Measurements from ENCODE around the gene SNHG17.
"Not testable (repeated sequence)": the region's sequence is repeated elsewhere in the genome, so short reads cannot be mapped to it uniquely, and the experiment has no call there.

SNHG17 gene

GRCh38 chr20:38434770-38435554 lies at the start of gene SNHG17:
TSS of gene SNHG17 (minus strand) at chr20:38435328.
- Mint-ChIP-seq H3K27me3 (no peaks in the 10 kb centered on the region), H3K4me3 (peak within 1 kb of the TSS; percentile 95), H3K9me3 (ENCODE audit: low read depth) (no peaks in the 10 kb centered on the region), H3K36me3 (peaks cover 21% of the 10 kb centered on the region), H3K27ac (peak within 1 kb of the TSS; percentile 98), H3K4me1 (ENCODE audit: low read depth) (peaks cover 27% of the 10 kb centered on the region)

DNA sequence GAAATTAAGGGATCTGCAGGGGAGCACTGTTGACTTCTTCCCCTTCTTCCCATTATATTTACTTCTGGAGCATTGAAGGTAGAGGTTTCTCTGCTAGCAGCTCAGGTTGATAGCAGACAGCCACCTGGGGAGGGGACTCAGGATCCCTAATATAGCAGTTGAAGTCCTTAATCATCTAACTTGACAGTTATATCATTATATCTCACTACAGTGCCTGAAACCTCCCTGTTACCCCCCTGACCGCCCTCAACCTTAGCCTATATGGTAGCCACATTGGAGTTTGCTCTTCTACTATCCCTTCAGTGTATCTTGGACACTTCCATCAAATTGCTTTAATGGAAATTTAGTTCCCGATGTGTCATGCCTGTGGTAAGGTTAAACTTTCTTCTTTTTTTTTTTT lies 44.5 kb upstream of the SNHG17 start:
- H3K27ac Mint-ChIP-seq, result no peak overlapping the region
- no peaks in the 10 kb centered on the region for H3K27me3 Mint-ChIP-seq
- H3K9me3 Mint-ChIP-seq (ENCODE audit: low read depth), result no peaks in the 10 kb centered on the region
- peaks cover 8% of the 10 kb centered on the region for H3K36me3 Mint-ChIP-seq
- H3K4me3 Mint-ChIP-seq, result no peak overlapping the region
- peaks cover 53% of the 10 kb centered on the region for H3K4me1 Mint-ChIP-seq (ENCODE audit: low read depth)

DNA sequence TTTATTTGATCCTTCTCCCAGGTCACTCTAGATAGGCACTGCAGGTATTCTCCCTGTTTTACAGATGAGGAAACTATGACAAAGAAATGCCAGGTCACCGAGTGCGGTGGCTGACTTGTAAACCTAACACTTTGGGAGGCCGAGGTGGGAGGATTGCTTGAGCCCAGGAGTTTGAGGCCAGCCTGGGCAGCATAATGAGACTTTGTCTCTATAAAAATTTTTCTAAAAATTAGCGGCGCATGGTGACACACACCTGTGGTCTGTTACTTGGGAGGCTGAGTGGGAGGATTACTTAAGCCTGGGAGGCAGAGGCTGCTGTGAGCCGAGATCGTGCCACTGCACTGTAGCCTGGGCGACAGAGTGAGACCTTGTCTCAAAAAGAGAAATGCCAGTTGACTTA lies 42.6 kb upstream of the SNHG17 start:
- Mint-ChIP-seq H3K27ac (no peak overlapping the region), H3K4me3 (no peak overlapping the region), H3K4me1 (ENCODE audit: low read depth) (peaks cover 62% of the 10 kb centered on the region), H3K36me3 (peaks cover 8% of the 10 kb centered on the region), H3K27me3 (no peaks in the 10 kb centered on the region), H3K9me3 (ENCODE audit: low read depth) (no peaks in the 10 kb centered on the region)

GRCh38 chr20:38473367-38473795 lies 38.3 kb upstream of the SNHG17 start:
- peaks cover 51% of the 10 kb centered on the region for H3K4me1 Mint-ChIP-seq (ENCODE audit: low read depth)
- peak overlapping the region; percentile 64 for H3K27ac Mint-ChIP-seq
- no peaks in the 10 kb centered on the region for H3K27me3 Mint-ChIP-seq
- H3K4me3 Mint-ChIP-seq, result peak overlapping the region; percentile 91
- no peaks in the 10 kb centered on the region for H3K9me3 Mint-ChIP-seq (ENCODE audit: low read depth)
- H3K36me3 Mint-ChIP-seq, result no peaks in the 10 kb centered on the region

- Mint-ChIP-seq H3K4me1 (ENCODE audit: low read depth) (peaks cover 48% of the 10 kb centered on the region), H3K27ac (peak within 1 kb of the TSS; percentile 86), H3K4me3 (peak within 1 kb of the TSS; percentile 91), H3K36me3 (no peaks in the 10 kb centered on the region), H3K27me3 (no peaks in the 10 kb centered on the region), H3K9me3 (ENCODE audit: low read depth) (no peaks in the 10 kb centered on the region)
These were observed 37.6 kb upstream of the SNHG17 start, which contains the start of gene RALGAPB for GRCh38 chr20:38472513-38473366. TSS of gene RALGAPB (plus strand) at chr20:38472843. CDS start at chr20:38488433, 15,590 bp downstream.

DNA sequence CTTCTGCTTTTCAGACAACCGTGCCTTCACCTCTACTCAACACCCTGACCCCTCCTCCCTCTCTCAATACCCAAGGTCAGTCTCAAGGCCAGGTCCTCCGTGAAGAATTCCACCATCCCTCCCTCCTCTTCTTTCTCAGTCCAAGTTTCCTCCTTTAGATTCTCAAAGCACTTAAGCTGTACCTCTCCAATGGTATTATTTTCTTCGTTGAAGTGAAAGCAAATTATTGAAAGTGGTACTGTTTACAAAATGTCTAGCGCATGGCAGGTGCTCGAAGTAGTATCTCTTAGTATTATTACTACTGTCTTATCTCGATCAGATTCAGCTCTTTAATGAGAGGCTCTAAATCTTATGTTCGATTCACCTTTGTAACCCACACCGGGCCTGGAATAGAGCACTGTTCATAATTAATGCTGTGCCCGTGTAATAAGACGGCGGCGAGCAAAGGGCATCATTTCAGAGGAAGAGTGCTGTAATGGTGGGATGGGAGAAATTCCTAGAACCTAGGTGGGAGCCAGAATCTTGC lies 36.9 kb upstream of the SNHG17 start:
- H3K27me3 Mint-ChIP-seq, result no peaks in the 10 kb centered on the region
- peaks cover 42% of the 10 kb centered on the region for H3K4me1 Mint-ChIP-seq (ENCODE audit: low read depth)
- peak overlapping the region; percentile 88 for H3K4me3 Mint-ChIP-seq
- H3K9me3 Mint-ChIP-seq (ENCODE audit: low read depth), result no peaks in the 10 kb centered on the region
- H3K36me3 Mint-ChIP-seq, result no peaks in the 10 kb centered on the region
- peak overlapping the region; percentile 86 for H3K27ac Mint-ChIP-seq

GRCh38 chr20:38471245-38471644 lies 36.1 kb upstream of the SNHG17 start:
- Mint-ChIP-seq H3K36me3 (no peaks in the 10 kb centered on the region), H3K4me3 (no peak overlapping the region), H3K4me1 (ENCODE audit: low read depth) (peaks cover 35% of the 10 kb centered on the region), H3K9me3 (ENCODE audit: low read depth) (no peaks in the 10 kb centered on the region), H3K27me3 (no peaks in the 10 kb centered on the region), H3K27ac (peak overlapping the region; percentile 72)

DNA sequence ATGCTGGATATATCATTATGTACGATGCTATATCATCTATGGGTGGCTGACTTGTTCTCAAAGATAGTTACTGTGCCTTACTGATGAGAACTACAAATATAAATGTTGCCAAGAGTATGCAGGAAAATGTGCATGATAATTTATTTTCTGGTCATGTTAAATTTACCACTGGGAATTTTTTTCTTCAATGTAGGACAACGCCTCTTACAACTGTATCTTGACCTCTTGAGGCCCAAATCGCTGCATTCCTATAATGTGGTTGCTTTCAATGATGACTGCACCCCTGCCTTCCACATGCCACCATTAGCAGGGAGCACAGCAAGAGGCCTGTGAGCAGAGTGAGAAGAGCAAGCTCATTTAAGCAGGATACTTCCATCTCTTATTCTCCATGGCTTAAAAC lies 31.9 kb upstream of the SNHG17 start:
- peaks cover 4% of the 10 kb centered on the region for H3K4me1 Mint-ChIP-seq (ENCODE audit: low read depth)
- no peak overlapping the region for H3K27ac Mint-ChIP-seq
- H3K9me3 Mint-ChIP-seq (ENCODE audit: low read depth), result no peaks in the 10 kb centered on the region
- no peak overlapping the region for H3K4me3 Mint-ChIP-seq
- no peaks in the 10 kb centered on the region for H3K36me3 Mint-ChIP-seq
- no peaks in the 10 kb centered on the region for H3K27me3 Mint-ChIP-seq

DNA sequence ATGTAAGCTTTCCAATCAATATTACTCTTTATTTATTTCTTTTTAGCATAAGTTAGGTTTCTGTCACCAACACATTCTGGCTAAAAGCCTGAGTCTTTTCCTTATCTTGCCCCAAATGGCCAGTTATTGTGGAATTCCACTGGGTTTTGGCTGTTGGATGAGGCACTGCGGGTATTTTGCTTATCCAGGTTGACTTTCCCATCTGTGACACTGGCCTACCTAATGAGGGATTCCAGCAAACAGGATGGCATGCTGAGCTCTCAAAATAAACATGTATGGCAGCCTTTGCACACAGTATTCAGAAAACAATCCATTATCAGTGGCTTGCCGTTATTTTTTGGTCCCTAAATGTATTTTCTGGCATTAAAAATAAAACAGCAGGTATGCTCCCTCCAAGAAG lies 31.0 kb upstream of the SNHG17 start:
- Mint-ChIP-seq H3K4me3 (no peak overlapping the region), H3K36me3 (no peaks in the 10 kb centered on the region), H3K27ac (no peak overlapping the region), H3K4me1 (ENCODE audit: low read depth) (no peaks in the 10 kb centered on the region), H3K9me3 (ENCODE audit: low read depth) (no peaks in the 10 kb centered on the region), H3K27me3 (no peaks in the 10 kb centered on the region)

- not testable (repeated sequence) for H3K27me3 Mint-ChIP-seq; H3K9me3 Mint-ChIP-seq (ENCODE audit: low read depth); H3K36me3 Mint-ChIP-seq; H3K27ac Mint-ChIP-seq; H3K4me1 Mint-ChIP-seq (ENCODE audit: low read depth); H3K4me3 Mint-ChIP-seq
These were observed 26.4 kb upstream of the SNHG17 start for GRCh38 chr20:38461569-38461968.

- not testable (repeated sequence) for H3K36me3 Mint-ChIP-seq; H3K4me3 Mint-ChIP-seq; H3K4me1 Mint-ChIP-seq (ENCODE audit: low read depth); H3K27ac Mint-ChIP-seq; H3K9me3 Mint-ChIP-seq (ENCODE audit: low read depth); H3K27me3 Mint-ChIP-seq
These were observed 26.0 kb upstream of the SNHG17 start for GRCh38 chr20:38461167-38461566.

DNA sequence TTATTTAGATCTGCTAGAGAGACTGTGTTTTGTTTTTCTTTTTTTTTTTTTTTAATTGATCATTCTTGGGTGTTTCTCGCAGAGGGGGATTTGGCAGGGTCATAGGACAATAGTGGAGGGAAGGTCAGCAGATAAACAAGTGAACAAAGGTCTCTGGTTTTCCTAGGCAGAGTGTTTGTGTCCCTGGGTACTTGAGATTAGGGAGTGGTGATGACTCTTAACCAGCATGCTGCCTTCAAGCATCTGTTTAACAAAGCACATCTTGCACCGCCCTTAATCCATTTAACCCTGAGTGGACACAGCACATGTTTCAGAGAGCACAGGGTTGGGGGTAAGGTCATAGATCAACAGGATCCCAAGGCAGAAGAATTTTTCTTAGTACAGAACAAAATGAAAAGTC lies 25.5 kb upstream of the SNHG17 start:
- not testable (repeated sequence) for H3K4me1 Mint-ChIP-seq (ENCODE audit: low read depth); H3K4me3 Mint-ChIP-seq; H3K9me3 Mint-ChIP-seq (ENCODE audit: low read depth); H3K27me3 Mint-ChIP-seq; H3K36me3 Mint-ChIP-seq; H3K27ac Mint-ChIP-seq

DNA sequence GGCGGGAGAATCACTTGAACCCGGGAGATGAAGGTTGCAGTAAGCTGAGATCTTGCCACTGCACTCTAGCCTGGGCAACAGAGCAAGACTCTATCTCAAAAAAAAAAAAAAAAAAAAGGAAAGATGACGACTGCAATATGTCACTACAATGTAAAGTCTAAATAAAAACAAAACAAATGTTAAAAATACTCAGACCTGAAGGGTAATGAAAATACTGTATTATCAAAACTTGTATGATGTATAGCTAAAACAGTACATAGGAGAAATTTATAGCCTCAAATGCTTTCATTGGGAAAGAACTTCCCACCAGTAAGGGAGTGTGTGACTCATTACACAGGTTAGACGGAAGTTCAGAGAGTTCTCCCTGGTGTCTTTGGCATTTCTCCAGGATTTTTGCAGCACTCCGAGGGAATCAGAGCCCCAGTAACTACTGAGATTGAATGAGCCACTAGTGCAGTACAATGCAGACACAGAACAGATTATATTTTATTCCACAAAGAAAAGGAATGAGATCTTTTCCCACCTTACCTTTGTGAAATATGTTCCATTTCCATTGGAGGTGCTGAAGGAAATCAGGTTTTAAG lies 25.0 kb upstream of the SNHG17 start:
- no peaks in the 10 kb centered on the region for H3K9me3 Mint-ChIP-seq (ENCODE audit: low read depth)
- no peaks in the 10 kb centered on the region for H3K4me1 Mint-ChIP-seq (ENCODE audit: low read depth)
- no peak overlapping the region for H3K4me3 Mint-ChIP-seq
- no peaks in the 10 kb centered on the region for H3K27me3 Mint-ChIP-seq
- no peaks in the 10 kb centered on the region for H3K36me3 Mint-ChIP-seq
- no peak overlapping the region for H3K27ac Mint-ChIP-seq

GRCh38 chr20:38458314-38458713 lies 23.2 kb upstream of the SNHG17 start:
- no peaks in the 10 kb centered on the region for H3K36me3 Mint-ChIP-seq
- no peak overlapping the region for H3K4me3 Mint-ChIP-seq
- H3K9me3 Mint-ChIP-seq (ENCODE audit: low read depth), result no peaks in the 10 kb centered on the region
- H3K4me1 Mint-ChIP-seq (ENCODE audit: low read depth), result no peaks in the 10 kb centered on the region
- no peaks in the 10 kb centered on the region for H3K27me3 Mint-ChIP-seq
- no peak overlapping the region for H3K27ac Mint-ChIP-seq

Measured in activated naive CD8-positive, alpha-beta T cell (primary cell).